Measurements from ENCODE around the gene ACP2. TPM values are rescaled to one million over a fixed set of nuclear protein-coding genes. Genes with fewer than 3 reads are reported as not detected.
"Not testable (repeated sequence)": the region's sequence is repeated elsewhere in the genome, so short reads cannot be mapped to it uniquely, and the experiment has no call there.

Gene ACP2
- total and polyA plus RNA-seq, 2 donors (not counting 1 experiment from before 2014, with no cell fraction given): 16.3 to 29.5 TPM

DNA sequence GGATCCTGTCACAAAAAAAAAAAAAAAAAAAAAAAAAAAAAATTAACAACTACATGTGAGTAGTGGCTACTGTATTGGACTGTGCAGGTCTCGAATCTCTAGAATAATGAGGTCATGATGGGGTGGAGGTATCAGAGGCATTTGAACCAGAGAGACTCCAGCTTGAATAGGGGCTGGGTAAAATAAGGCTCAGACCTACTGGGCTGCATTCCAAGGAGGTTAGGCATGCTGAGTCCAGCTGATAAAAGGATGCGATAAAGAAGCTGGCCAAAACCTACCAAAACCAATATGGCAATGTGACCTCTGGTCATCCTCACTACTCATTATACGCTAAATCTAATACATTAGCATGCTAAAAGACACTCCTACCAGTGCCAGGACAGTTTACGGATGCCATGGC lies 56.5 kb downstream of the ACP2 start:
- no peak overlapping the region for H3K27ac ChIP-seq (ENCODE audit: low read length in 2 of 2)
- no peaks in the 10 kb centered on the region for H3K9me3 ChIP-seq (ENCODE audit: control extremely low read depth in 1 of 3, control insufficient read depth in 2 of 3, insufficient read depth in 1 of 3, low read length in 2 of 3)
- no peak overlapping the region for H3K4me3 ChIP-seq (ENCODE audit: control extremely low read depth in 1 of 5, extremely low read depth in 1 of 5, insufficient read depth in 1 of 5, low read depth in 2 of 5, low read length in 4 of 5)
- ChIA-PET CTCF (interaction anchor here (0.9 kb wide), 1 partner anchor 67 kb away, joined by 3 read pairs; no protein-coding TSS in a partner anchor), POLR2A (no interaction called here)
- H3K9me3 Mint-ChIP-seq (ENCODE audit: insufficient read depth): no peaks in the 10 kb centered on the region
- H3K27ac Mint-ChIP-seq: no peak overlapping the region
- peaks cover 0 to 11% (median 5%) of the 10 kb centered on the region in 4 experiments for H3K27me3 ChIP-seq (replicated peaks in 1 of 4; ENCODE audit: control extremely low read depth in 1 of 4, control insufficient read depth in 3 of 4, insufficient read depth in 4 of 4, low read length in 3 of 4)
- H3K9ac ChIP-seq (ENCODE audit: low read length): no peak overlapping the region
- H4K20me1 ChIP-seq (ENCODE audit: control insufficient read depth, insufficient read depth, low read length, poor library complexity, severe bottlenecking): no peaks in the 10 kb centered on the region
- H3K4me3 Mint-ChIP-seq: no peak overlapping the region
- DNase-seq (no peak), ATAC-seq (ENCODE audit: low read depth) (no peak)
- 94% methylated on average over 3 of the region's 4 CpGs for WGBS (ENCODE audit: insufficient coverage)
- no peaks in the 10 kb centered on the region for H3K36me3 ChIP-seq (replicated peaks in 1 of 2; ENCODE audit: control extremely low read depth in 1 of 2, control insufficient read depth in 1 of 2, extremely low read depth in 1 of 2, insufficient read depth in 2 of 2, low read length in 1 of 2)
- H3K4me2 ChIP-seq (replicated peaks; ENCODE audit: low read depth, low read length, poor library complexity, severe bottlenecking): no peak overlapping the region
- peaks cover 2 to 6% of the 10 kb centered on the region in 2 donors for H3K4me1 ChIP-seq (ENCODE audit: control insufficient read depth in 2 of 2, insufficient read depth in 2 of 2, low read length in 2 of 2)
- H3K79me2 ChIP-seq (ENCODE audit: control insufficient read depth, insufficient read depth, low read length): no peaks in the 10 kb centered on the region
- no peak for TF ChIP-seq EZH2 (IDR thresholded peaks at IDR 0.05; ENCODE audit: borderline replicate concordance, insufficient read depth, low read depth, low read length, poor library complexity, severe bottlenecking)
- TF ChIP-seq, protein P1, sequence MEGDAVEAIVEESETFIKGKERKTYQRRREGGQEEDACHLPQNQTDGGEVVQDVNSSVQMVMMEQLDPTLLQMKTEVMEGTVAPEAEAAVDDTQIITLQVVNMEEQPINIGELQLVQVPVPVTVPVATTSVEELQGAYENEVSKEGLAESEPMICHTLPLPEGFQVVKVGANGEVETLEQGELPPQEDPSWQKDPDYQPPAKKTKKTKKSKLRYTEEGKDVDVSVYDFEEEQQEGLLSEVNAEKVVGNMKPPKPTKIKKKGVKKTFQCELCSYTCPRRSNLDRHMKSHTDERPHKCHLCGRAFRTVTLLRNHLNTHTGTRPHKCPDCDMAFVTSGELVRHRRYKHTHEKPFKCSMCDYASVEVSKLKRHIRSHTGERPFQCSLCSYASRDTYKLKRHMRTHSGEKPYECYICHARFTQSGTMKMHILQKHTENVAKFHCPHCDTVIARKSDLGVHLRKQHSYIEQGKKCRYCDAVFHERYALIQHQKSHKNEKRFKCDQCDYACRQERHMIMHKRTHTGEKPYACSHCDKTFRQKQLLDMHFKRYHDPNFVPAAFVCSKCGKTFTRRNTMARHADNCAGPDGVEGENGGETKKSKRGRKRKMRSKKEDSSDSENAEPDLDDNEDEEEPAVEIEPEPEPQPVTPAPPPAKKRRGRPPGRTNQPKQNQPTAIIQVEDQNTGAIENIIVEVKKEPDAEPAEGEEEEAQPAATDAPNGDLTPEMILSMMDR (IDR thresholded peaks at IDR 0.05): no peak
- peaks cover 21% of the 10 kb centered on the region for H3K27me3 Mint-ChIP-seq
- H2AFZ ChIP-seq (ENCODE audit: insufficient read depth, low read depth, low read length, poor library complexity, severe bottlenecking): no peak overlapping the region
- peaks cover 3% of the 10 kb centered on the region for H3K4me1 Mint-ChIP-seq
- intact Hi-C loops (cut with micrococcal nuclease): no loop called here

DNA sequence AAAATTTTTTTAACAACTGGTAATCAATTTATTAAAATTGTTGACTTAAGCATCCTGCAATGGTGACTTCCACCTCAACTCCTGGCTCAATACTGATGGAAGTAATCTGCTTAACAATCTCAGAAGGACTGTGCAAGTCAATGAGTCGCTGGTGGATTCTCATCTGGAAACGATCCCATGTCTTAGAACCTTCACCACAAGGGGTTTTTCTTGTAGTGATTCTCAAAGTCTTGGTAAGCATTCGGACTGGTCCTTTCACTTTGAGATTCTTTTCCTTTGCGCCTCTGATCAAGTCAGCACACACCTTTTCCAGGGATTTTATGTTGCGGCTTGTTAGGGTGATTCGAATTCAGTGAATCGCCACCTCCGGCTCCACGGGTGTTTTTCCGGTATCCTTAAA lies 57.5 kb downstream of the ACP2 start:
- CTCF ChIA-PET: interaction anchor here (0.9 kb wide), 1 partner anchor 68 kb away, joined by 3 read pairs; no protein-coding TSS in a partner anchor
- H3K79me2 ChIP-seq (ENCODE audit: control insufficient read depth, insufficient read depth, low read length); H3K4me2 ChIP-seq (replicated peaks; ENCODE audit: low read depth, low read length, poor library complexity, severe bottlenecking); H3K9me3 Mint-ChIP-seq (ENCODE audit: insufficient read depth); H3K9ac ChIP-seq (ENCODE audit: low read length); H3K27ac ChIP-seq (ENCODE audit: low read length in 2 of 2); H3K4me1 Mint-ChIP-seq; intact Hi-C loops (cut with micrococcal nuclease); H3K27ac Mint-ChIP-seq; POLR2A ChIA-PET; ATAC-seq (ENCODE audit: low read depth); H3K4me3 Mint-ChIP-seq; H2AFZ ChIP-seq (ENCODE audit: insufficient read depth, low read depth, low read length, poor library complexity, severe bottlenecking); H3K4me3 ChIP-seq (ENCODE audit: control extremely low read depth in 1 of 5, extremely low read depth in 1 of 5, insufficient read depth in 1 of 5, low read depth in 2 of 5, low read length in 4 of 5); H3K36me3 ChIP-seq (replicated peaks in 1 of 2; ENCODE audit: control extremely low read depth in 1 of 2, control insufficient read depth in 1 of 2, extremely low read depth in 1 of 2, insufficient read depth in 2 of 2, low read length in 1 of 2); DNase-seq; H4K20me1 ChIP-seq (ENCODE audit: control insufficient read depth, insufficient read depth, low read length, poor library complexity, severe bottlenecking); H3K9me3 ChIP-seq (ENCODE audit: control extremely low read depth in 1 of 3, control insufficient read depth in 2 of 3, insufficient read depth in 1 of 3, low read length in 2 of 3): not testable (repeated sequence)
- 83% methylated on average over 10 of the region's 10 CpGs for WGBS (ENCODE audit: insufficient coverage)
- Histone ChIP-seq H3K4me1 (ENCODE audit: control insufficient read depth in 2 of 2, insufficient read depth in 2 of 2, low read length in 2 of 2) (peaks cover 9 to 14% of the 10 kb centered on the region in 2 donors), H3K27me3 (replicated peaks in 1 of 4; ENCODE audit: control extremely low read depth in 1 of 4, control insufficient read depth in 3 of 4, insufficient read depth in 4 of 4, low read length in 3 of 4) (peaks cover 0 to 18% (median 8%) of the 10 kb centered on the region in 4 experiments)
- H3K27me3 Mint-ChIP-seq: peaks cover 21% of the 10 kb centered on the region

Other genes with a start within 250 kb of the ACP2 start
- 200 and 214 TPM in 2 replicates for gene ARFGAP2, start 71.9 kb downstream of the ACP2 start, total RNA-seq
- gene ARFGAP2, start 71.9 kb downstream of the ACP2 start, polyA plus RNA-seq: 137 and 141 TPM in 2 replicates
- 1.3 and 2.1 TPM in 2 replicates for gene PACSIN3, start 62.4 kb downstream of the ACP2 start, total RNA-seq
- not detected in 2 replicates for gene PACSIN3, start 62.4 kb downstream of the ACP2 start, polyA plus RNA-seq
- 85.8 and 99.9 TPM in 2 replicates for gene DDB2, start 33.8 kb downstream of the ACP2 start, total RNA-seq
- 53.0 and 62.9 TPM in 2 replicates for gene DDB2, start 33.8 kb downstream of the ACP2 start, polyA plus RNA-seq
- 7.6 and 9.6 TPM in 2 replicates for gene NR1H3, start 9.2 kb upstream of the ACP2 start, total RNA-seq
- 6.8 and 8.4 TPM in 2 replicates for gene NR1H3, start 9.2 kb upstream of the ACP2 start, polyA plus RNA-seq
- gene MADD, start 21.3 kb upstream of the ACP2 start, total RNA-seq: 108 and 122 TPM in 2 replicates
- 56.8 and 59.2 TPM in 2 replicates for gene MADD, start 21.3 kb upstream of the ACP2 start, polyA plus RNA-seq
- gene MYBPC3, start 103.9 kb upstream of the ACP2 start, total RNA-seq: 0.67 and 0.70 TPM in 2 replicates
- gene MYBPC3, start 103.9 kb upstream of the ACP2 start, polyA plus RNA-seq: 1.4 and 1.5 TPM in 2 replicates
- 98.3 and 98.8 TPM in 2 replicates for gene SPI1, start 129.7 kb upstream of the ACP2 start, total RNA-seq
- gene SPI1, start 129.7 kb upstream of the ACP2 start, polyA plus RNA-seq: 119 and 156 TPM in 2 replicates
- gene SLC39A13, start 159.8 kb upstream of the ACP2 start, total RNA-seq: 33.0 and 39.4 TPM in 2 replicates
- 48.6 and 55.7 TPM in 2 replicates for gene SLC39A13, start 159.8 kb upstream of the ACP2 start, polyA plus RNA-seq
- gene PSMC3, start 177.6 kb upstream of the ACP2 start, total RNA-seq: 59.9 and 62.7 TPM in 2 replicates
- 36.7 and 47.7 TPM in 2 replicates for gene PSMC3, start 177.6 kb upstream of the ACP2 start, polyA plus RNA-seq
- 1.0 and 1.4 TPM in 2 replicates for gene RAPSN, start 200.3 kb upstream of the ACP2 start, total RNA-seq
- 0.25 and 0.42 TPM in 2 replicates for gene RAPSN, start 200.3 kb upstream of the ACP2 start, polyA plus RNA-seq

Data from B cell (primary cell).